RWPE2 (cell line): ENCODE data around the gene ZSWIM7.

Source experiments
- ATAC-seq: fragments of 200-7000 bp; cut with Tn5 transposase; 3 replicates; pipeline ENCODE4 v1.9.1; 2021; ENCODE audit warnings: low read depth
- DNase-seq: peaks from one replicate; pipeline ENCODE4 v3.0.0-alpha.2; 2020; ENCODE audit warnings: low spot score
- H3K27ac ChIP-seq: fragments of 450-650 bp; 2 replicates; pipeline ENCODE4 v1.5.1; 2017; ENCODE audit warnings: mild to moderate bottlenecking; ENCODE audit not compliant: poor library complexity, severe bottlenecking
- H3K27me3 ChIP-seq: fragments of 250-450 bp; sonication (Bioruptor Pico); 2 replicates; pipeline ENCODE4 v1.5.1; 2021; ENCODE audit warnings: mild to moderate bottlenecking, moderate library complexity; ENCODE audit not compliant: insufficient read depth, poor library complexity, severe bottlenecking
- H3K36me3 ChIP-seq: fragments of 250-450 bp; sonication (Bioruptor Pico); 2 replicates; pipeline ENCODE4 v1.5.1; 2020; ENCODE audit warnings: low read depth, mild to moderate bottlenecking, moderate library complexity
- H3K4me1 ChIP-seq: fragments of 250-450 bp; sonication (Bioruptor Pico); 2 replicates; pipeline ENCODE4 v1.5.1; 2021; ENCODE audit warnings: mild to moderate bottlenecking, moderate library complexity; ENCODE audit not compliant: insufficient read depth, poor library complexity, severe bottlenecking
- H3K4me3 ChIP-seq: fragments of 250-450 bp; sonication (Bioruptor Pico); 2 replicates; pipeline ENCODE4 v1.5.1; 2021; ENCODE audit warnings: mild to moderate bottlenecking, moderate library complexity; ENCODE audit not compliant: severe bottlenecking
- H3K9me3 ChIP-seq: fragments of 250-450 bp; sonication (Bioruptor Pico); 2 replicates; pipeline ENCODE4 v1.5.1; 2021; ENCODE audit warnings: mild to moderate bottlenecking, moderate library complexity; ENCODE audit not compliant: severe bottlenecking
- TF ChIP-seq, protein P1 (sequence below): fragments of 450-650 bp; IDR thresholded peaks from one replicate; pipeline ENCODE4 v1.5.1; 2017; ENCODE audit warnings: mild to moderate bottlenecking, moderate library complexity; ENCODE audit not compliant: poor library complexity, severe bottlenecking

Gene ZSWIM7

DNA sequence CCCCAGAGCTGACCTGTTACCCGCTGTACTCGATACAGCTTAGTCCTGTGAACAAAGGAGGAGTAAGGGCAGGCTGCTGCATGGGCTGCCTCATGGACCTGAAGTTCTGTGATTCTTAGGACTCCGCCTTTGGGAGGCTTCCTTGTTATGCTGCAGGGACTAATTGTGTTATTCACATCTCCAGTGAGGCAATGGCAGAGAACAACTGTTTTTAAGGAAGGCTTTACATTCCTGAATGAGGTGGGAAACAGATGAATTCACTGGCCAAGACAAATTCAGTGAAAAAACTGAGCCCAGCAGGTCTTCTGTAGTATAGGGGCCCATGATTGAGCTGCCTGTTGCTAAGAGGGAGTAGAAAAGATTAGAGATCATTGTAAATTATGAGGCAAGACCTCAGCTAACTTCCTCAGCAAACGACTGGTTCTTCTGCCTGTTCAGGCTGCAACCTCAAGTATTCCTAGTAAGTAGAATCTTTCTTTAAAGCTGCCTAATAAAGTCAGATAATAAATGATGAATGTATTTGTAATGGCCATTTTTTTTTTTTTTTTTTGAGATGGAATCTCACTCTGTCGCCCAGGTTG is 28.3 kb downstream of the ZSWIM7 start:
- TF ChIP-seq, protein P1, sequence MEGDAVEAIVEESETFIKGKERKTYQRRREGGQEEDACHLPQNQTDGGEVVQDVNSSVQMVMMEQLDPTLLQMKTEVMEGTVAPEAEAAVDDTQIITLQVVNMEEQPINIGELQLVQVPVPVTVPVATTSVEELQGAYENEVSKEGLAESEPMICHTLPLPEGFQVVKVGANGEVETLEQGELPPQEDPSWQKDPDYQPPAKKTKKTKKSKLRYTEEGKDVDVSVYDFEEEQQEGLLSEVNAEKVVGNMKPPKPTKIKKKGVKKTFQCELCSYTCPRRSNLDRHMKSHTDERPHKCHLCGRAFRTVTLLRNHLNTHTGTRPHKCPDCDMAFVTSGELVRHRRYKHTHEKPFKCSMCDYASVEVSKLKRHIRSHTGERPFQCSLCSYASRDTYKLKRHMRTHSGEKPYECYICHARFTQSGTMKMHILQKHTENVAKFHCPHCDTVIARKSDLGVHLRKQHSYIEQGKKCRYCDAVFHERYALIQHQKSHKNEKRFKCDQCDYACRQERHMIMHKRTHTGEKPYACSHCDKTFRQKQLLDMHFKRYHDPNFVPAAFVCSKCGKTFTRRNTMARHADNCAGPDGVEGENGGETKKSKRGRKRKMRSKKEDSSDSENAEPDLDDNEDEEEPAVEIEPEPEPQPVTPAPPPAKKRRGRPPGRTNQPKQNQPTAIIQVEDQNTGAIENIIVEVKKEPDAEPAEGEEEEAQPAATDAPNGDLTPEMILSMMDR = no peak
- peaks cover 28% of the 10 kb centered on the region for H3K36me3 ChIP-seq
- peaks cover 17% of the 10 kb centered on the region for H3K4me1 ChIP-seq
- DNase-seq (no peak), ATAC-seq (no peak)
- no peaks in the 10 kb centered on the region for H3K9me3 ChIP-seq
- no peaks in the 10 kb centered on the region for H3K27me3 ChIP-seq
- H3K4me3 ChIP-seq = no peak overlapping the region
- H3K27ac ChIP-seq = no peak overlapping the region

DNA sequence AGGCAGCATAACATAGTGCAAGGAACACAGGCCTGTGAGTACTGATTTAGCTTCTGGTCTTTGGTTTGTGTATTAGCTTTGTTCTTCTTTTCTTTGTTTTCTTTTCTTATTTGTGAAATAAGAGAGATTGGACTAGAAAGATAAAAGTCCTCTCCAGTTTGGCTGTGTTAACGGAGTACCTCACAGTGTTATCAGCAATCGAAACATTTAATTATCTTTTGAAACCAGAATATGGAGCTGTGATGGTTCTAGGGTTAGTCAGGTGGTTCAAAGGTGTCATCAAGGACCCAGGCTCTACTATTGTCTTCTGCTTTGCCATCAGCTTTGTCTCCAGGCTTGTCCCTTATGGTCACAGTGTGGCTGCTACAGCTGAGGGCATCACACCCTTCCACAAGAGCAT is 29.0 kb downstream of the ZSWIM7 start:
- H3K36me3 ChIP-seq = peaks cover 25% of the 10 kb centered on the region
- peaks cover 23% of the 10 kb centered on the region for H3K4me1 ChIP-seq
- ATAC-seq = no peak
- no peaks in the 10 kb centered on the region for H3K9me3 ChIP-seq
- no peaks in the 10 kb centered on the region for H3K27me3 ChIP-seq
- no peak overlapping the region for H3K4me3 ChIP-seq
- no peak for DNase-seq
- TF ChIP-seq, protein P1 = no peak
- H3K27ac ChIP-seq = no peak overlapping the region

DNA sequence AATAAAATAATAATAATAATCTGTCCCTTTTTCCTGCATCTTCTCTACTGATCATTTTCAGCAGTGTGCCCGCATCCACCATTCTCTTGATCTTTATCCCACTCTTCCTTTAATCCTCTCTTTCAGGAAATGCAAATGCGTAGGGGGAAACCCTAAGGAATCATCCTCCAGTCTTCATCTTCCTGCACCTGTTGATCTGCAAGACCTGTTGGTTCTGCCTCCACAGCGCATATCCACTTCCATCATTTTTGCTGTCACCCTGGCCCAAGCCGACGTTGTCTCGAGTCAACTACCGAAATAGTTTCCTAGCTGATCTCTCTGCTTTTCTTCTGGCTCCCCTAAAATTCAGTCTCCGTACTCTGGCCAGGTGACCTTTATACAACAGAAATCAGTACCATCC is 30.0 kb downstream of the ZSWIM7 start:
- TF ChIP-seq, protein P1 = no peak
- Histone ChIP-seq H3K9me3 (no peaks in the 10 kb centered on the region), H3K36me3 (peaks cover 20% of the 10 kb centered on the region), H3K4me3 (no peak overlapping the region), H3K27ac (no peak overlapping the region), H3K4me1 (peaks cover 28% of the 10 kb centered on the region), H3K27me3 (no peaks in the 10 kb centered on the region)
- DNase-seq = no peak
- ATAC-seq = no peak

DNA sequence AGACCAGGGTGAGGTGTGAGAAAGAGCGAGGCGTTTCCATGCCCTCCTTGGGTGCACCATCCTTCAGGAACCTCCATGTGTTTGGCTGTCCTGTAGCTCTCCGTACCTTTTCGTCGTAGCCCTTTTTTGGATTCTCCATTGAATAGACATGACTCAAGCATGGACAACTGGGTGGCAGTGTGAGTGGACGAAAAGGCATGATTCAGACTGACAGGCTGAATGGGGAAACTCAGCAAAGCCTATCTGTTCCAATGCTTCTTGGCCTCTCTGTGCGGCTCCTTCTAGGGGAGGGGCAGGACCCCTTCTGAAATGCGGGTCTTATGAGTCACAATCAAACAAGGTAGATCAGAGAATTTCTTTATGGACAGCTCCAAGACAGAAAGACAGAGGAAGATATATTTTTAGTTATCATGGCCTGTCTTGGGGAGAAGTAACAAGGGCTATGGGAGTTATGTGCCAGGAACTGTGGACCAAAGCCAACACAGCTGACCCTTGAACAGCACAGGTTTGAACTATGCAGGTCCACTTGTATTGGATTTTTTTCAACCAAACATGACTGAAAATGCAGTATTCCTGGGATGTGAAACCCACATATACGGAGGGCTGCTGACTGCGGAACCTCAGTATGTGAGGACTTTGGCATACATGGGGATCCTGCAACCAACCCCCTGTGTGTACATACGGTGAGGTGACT is 31.7 kb downstream of the ZSWIM7 start:
- TF ChIP-seq, protein P1 = no peak
- Histone ChIP-seq H3K9me3 (no peaks in the 10 kb centered on the region), H3K27me3 (no peaks in the 10 kb centered on the region), H3K36me3 (peaks cover 20% of the 10 kb centered on the region), H3K27ac (peak overlapping the region; percentile 89), H3K4me1 (peaks cover 44% of the 10 kb centered on the region), H3K4me3 (no peak overlapping the region)
- DNase-seq = no peak
- no peak for ATAC-seq

DNA sequence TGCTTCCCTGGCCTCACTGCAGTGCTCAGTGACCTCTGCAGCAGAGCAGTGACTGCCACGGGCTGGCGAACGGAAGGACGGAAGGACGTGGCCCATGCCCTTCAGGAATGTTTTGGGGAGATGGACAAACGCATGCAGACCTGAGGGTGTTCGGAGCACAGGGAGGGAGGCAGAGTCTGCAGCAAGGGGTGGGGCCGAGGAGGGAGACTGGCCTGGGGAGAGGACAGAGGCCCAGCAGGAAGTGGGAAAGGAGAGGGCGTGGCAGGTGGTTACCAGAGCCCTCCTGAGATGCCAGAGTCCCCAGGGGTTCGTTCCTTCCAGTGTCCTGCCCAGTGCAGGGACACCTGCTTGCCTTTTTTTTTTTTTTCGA is 32.6 kb downstream of the ZSWIM7 start:
- ATAC-seq (peak; percentile 7; the same call in 1 of the 3 replicates), DNase-seq (no peak)
- TF ChIP-seq, protein P1 = no peak
- Histone ChIP-seq H3K4me3 (no peak overlapping the region), H3K27ac (peak overlapping the region; percentile 89), H3K4me1 (peaks cover 45% of the 10 kb centered on the region), H3K27me3 (no peaks in the 10 kb centered on the region), H3K9me3 (no peaks in the 10 kb centered on the region), H3K36me3 (peaks cover 12% of the 10 kb centered on the region)
